HUES48 (cell line): ENCODE measurements around the gene RRP15.

Experiments used
- H3K27ac ChIP-seq: one replicate; pipeline ENCODE4 v1.7.0; 2013; ENCODE audit warnings: low read depth, low read length, inconsistent platforms
- H3K27me3 ChIP-seq: 2 replicates; pipeline ENCODE4 v1.6.1; 2013; ENCODE audit warnings: mild to moderate bottlenecking, low read length; ENCODE audit not compliant: control insufficient read depth, insufficient read depth
- H3K36me3 ChIP-seq: 2 replicates; pipeline ENCODE4 v1.6.1; 2013; ENCODE audit warnings: low read length; ENCODE audit not compliant: control insufficient read depth, insufficient read depth
- H3K4me1 ChIP-seq: 2 replicates; pipeline ENCODE4 v1.6.1; 2013; ENCODE audit warnings: mild to moderate bottlenecking, low read length; ENCODE audit not compliant: control insufficient read depth, insufficient read depth
- H3K4me3 ChIP-seq: 2 replicates; pipeline ENCODE4 v1.5.1; 2013; ENCODE audit warnings: mild to moderate bottlenecking, low read depth, low read length
- H3K9ac ChIP-seq: 2 replicates; pipeline ENCODE4 v1.6.1; 2013; ENCODE audit warnings: mild to moderate bottlenecking, low read depth, low read length, moderate library complexity
- H3K9me3 ChIP-seq: 2 replicates; pipeline ENCODE4 v1.6.1; 2013; ENCODE audit warnings: low read length; ENCODE audit not compliant: control insufficient read depth, insufficient read depth

Gene RRP15

DNA sequence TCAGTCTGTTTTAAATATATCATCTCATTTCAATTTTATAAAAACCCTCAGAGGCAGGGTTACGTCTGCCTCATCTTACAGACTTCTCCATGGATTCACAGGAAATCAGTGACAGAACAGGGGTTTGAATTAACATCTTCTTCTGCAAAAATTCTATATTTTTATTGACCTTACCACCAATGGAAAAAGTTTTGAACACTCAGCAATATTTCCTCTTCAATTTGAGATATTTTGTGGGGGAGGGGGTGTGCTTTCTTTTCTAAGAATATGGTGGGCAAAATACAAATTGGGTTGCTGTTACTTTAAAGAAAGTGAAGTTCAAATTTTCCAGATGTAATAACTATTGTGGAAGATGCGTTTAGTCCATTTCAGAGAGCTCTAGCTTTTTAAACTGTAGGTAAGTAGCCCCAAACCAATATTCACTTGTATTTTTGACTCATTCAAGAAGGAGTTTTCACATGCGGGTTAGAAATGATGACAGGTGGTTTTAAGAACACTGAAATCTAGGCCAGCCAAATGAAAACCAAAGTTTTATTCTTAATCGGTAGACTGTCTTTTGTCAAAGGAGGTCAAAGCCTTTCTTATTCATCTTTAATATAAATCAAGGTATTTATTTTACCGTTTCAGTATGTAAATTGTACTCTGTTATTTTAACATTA lies 77.5 kb downstream of the RRP15 start:
- no peaks in the 10 kb centered on the region for H3K36me3 ChIP-seq
- no peaks in the 10 kb centered on the region for H3K9me3 ChIP-seq
- no peak overlapping the region for H3K4me3 ChIP-seq
- no peak overlapping the region for H3K27ac ChIP-seq
- no peaks in the 10 kb centered on the region for H3K4me1 ChIP-seq
- no peak overlapping the region for H3K9ac ChIP-seq
- no peaks in the 10 kb centered on the region for H3K27me3 ChIP-seq

GRCh38 chr1:218363141-218363540 lies 78.0 kb downstream of the RRP15 start:
- H3K4me1 ChIP-seq = no peaks in the 10 kb centered on the region
- H3K9me3 ChIP-seq = no peaks in the 10 kb centered on the region
- no peaks in the 10 kb centered on the region for H3K27me3 ChIP-seq
- H3K27ac ChIP-seq = no peak overlapping the region
- no peak overlapping the region for H3K9ac ChIP-seq
- H3K4me3 ChIP-seq = no peak overlapping the region
- H3K36me3 ChIP-seq = no peaks in the 10 kb centered on the region

DNA sequence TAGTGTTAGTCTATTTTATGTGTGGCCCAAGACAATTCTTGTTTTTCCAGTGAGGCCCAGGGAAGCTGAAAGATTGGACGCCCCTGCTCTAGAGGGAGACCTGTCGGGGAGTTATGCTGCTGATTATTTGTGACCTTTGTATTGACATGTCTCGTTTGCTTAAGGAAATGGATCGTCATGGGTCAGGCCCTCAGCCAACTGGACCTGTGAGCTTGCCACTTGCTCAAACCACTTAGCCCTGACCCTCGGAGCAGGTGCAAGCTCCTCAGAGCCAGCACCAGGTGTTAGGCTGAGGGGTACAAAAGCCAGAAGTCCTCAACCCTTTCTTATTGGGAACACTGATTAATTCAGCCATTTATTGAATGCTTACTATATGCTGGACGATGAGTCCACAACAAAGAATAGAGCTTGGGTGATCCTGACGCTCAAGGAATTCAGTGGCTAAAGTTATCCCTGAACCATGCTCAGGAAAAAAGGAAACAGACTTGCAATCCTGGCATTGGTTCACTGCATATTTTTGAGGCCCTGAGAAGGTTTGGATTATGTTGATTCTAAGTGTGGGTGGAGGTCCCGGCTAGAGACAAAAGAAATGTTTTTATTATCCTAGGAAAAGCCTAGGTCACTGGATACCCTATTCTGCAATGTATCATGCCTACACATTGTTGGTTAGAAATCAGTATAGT lies 79.1 kb downstream of the RRP15 start:
- Histone ChIP-seq H3K4me1 (no peaks in the 10 kb centered on the region), H3K36me3 (no peaks in the 10 kb centered on the region), H3K27ac (no peak overlapping the region), H3K4me3 (no peak overlapping the region), H3K9me3 (no peaks in the 10 kb centered on the region), H3K9ac (no peak overlapping the region), H3K27me3 (no peaks in the 10 kb centered on the region)

DNA sequence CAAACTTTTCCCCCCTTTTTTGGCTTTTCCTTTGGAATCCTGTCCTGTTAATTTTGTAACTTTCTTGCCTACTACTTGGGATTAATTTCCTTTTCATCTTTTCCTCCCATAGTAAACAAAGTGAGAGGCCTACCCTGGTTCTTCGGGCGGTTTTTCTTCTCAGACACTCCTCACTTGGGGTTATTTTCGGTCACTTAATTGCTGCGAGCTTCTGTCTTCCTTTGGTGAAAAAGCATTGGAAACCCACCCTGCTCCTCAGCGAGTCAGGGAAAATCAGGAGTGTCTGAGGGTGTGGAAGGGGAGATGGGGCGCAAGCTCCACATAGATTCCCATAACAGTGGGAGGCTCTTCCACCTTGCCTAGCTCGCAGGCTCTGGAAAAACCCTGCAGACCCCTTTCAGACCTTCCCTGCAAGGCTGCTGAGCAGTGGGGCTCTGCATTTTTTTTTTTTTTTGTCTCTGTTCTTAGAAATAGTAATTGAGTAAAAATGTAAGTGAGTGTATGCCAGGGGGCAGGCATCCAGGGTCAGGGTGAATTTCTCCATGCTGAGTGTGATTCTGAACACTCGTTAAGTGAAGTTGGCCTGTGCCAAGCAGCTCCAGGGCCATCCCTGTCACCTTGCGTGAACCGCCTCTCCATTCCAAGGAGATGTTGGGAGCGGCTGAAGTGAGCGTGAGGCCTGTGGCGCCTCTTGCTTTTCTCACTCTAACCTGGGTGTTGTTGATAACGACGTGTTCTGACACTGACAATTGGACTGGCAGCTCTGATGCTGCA lies 80.3 kb downstream of the RRP15 start:
- Histone ChIP-seq H3K27me3 (no peaks in the 10 kb centered on the region), H3K36me3 (no peaks in the 10 kb centered on the region), H3K27ac (no peak overlapping the region), H3K4me3 (no peak overlapping the region), H3K9me3 (no peaks in the 10 kb centered on the region), H3K9ac (no peak overlapping the region), H3K4me1 (no peaks in the 10 kb centered on the region)

DNA sequence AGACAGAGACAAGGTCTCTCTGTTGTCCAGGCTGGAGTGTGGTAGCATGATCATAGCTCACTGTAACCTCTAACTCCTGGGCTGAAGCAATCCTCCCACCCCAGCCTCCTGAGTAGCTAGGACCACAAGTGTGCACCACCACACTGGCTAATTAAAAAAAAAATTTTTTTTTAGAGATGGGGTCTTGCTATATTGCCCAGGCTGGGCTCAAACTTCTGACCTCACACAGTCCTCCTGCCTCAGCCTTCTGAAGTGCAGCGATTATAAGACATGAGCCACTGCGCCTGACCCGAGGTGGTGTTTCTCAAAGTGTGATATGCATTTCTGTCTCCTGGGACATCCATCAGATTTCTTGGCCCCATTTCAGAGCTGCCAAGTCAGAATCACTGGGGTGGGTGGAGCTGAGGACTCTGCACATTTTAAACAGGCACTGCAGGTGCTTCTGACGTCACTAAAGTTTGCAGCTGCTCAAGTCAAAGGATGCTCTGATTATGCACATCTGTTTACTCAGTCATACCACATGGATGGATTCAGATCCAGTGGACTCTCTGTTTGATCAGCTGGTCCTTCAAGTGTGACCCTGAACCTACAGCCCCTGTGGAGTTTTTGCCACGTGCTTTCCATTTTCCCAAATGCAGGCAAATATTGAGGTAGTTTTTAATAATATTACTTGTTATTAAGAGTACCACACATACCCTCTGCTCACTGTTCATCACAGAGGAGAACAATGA lies 81.4 kb downstream of the RRP15 start:
- no peaks in the 10 kb centered on the region for H3K27me3 ChIP-seq
- no peak overlapping the region for H3K27ac ChIP-seq
- H3K36me3 ChIP-seq = no peaks in the 10 kb centered on the region
- H3K4me1 ChIP-seq = no peaks in the 10 kb centered on the region
- H3K9ac ChIP-seq = no peak overlapping the region
- no peak overlapping the region for H3K4me3 ChIP-seq
- no peaks in the 10 kb centered on the region for H3K9me3 ChIP-seq

GRCh38 chr1:218367118-218367517 lies 82.0 kb downstream of the RRP15 start:
- no peak overlapping the region for H3K27ac ChIP-seq
- H3K4me3 ChIP-seq = no peak overlapping the region
- no peaks in the 10 kb centered on the region for H3K27me3 ChIP-seq
- no peaks in the 10 kb centered on the region for H3K4me1 ChIP-seq
- no peaks in the 10 kb centered on the region for H3K9me3 ChIP-seq
- no peak overlapping the region for H3K9ac ChIP-seq
- no peaks in the 10 kb centered on the region for H3K36me3 ChIP-seq

DNA sequence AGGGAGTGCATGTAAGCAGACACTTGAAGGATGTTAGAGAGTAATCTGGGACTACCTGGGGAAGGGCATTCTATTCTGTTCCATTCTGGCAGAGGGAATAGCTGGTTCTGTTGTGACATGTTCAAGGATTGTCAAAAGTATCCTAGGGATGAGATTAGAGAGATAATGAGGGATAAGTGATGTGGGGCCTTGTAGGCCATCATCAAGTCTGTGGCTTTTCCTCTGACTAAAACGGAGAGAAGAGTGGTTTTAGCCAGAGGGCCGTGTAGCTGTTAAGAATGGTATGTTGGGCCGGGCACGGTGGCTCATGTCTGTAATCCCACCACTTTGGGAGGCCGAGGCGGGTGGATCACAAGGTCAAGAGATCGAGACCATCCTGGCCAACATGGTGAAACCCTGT lies 83.6 kb downstream of the RRP15 start:
- Histone ChIP-seq H3K4me1 (no peaks in the 10 kb centered on the region), H3K27ac (no peak overlapping the region), H3K9me3 (no peaks in the 10 kb centered on the region), H3K27me3 (no peaks in the 10 kb centered on the region), H3K4me3 (no peak overlapping the region), H3K9ac (no peak overlapping the region), H3K36me3 (no peaks in the 10 kb centered on the region)

DNA sequence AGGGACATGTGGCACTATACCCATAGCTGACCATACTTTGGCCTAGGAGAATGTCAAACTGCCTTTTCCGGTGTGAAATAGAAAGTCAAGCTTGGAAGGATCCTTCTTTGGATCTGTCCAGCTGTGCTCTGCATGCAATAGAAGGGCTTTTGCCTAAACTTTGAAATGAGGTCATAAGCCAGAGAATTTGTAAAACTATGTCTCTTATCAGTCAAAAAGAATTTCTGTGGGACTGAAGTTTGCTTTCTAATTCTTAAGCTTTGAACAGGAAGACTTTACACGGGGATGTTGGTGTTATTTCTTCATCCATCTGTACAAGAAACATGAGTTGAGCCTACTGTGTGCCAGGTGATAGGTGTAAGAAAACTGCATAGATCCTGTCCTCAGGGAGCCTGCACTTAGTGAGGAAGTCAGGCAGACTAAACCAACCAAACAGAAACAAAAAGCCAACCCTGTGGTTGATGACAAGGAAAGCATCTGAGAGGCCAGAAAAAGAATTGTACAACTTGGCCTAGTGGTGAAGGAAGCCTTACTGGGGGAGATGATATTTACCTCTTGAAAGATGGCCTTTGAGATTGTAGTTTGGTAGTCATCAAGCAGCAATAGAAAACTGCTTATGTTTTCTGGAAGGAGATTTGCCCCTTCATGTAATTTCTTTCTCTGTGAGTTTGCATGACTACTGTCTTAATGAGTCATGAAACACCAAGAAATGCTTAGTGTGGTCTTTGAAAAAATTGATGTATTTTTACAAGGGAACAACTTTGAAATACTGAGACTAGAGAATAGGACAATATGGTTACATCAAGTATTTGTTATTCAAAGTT lies 84.8 kb downstream of the RRP15 start:
- Histone ChIP-seq H3K27me3 (no peaks in the 10 kb centered on the region), H3K4me3 (no peak overlapping the region), H3K9ac (no peak overlapping the region), H3K27ac (no peak overlapping the region), H3K36me3 (no peaks in the 10 kb centered on the region), H3K4me1 (no peaks in the 10 kb centered on the region), H3K9me3 (no peaks in the 10 kb centered on the region)

DNA sequence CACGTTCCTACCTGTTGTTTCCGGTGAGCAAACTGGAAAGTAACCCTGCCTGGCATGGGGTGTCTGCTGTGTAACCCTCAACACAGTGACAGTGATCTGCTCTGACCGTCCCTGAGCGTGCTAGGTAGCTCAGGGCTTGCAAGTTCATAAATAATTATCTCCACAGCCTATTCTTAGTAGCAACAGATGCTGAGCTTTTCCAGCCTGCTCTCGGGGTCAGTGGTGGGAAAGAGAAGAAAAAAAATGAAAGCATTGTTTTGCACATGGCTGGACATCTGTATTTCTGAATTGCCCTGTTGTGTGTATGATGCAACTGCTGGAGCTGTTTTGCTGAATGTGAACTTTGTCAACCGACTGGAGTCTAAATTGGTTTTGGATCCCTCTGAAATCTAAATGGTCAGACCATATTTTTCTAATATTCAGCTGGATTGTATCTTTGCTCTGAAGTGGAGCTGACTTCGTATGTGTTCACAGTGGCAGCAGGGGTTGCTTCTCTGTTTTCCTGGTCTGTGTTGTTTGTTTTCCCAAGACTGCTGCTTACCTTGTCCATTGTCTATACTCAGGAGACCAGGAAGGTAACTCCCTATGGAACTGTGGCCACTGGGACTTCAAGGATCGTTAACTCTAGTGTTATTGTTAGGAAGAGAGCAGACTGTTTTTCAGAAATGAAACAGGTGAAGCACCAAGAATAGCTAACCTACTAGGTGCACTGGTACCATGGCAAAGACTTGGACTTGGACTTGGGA lies 87.0 kb downstream of the RRP15 start:
- Histone ChIP-seq H3K4me1 (no peaks in the 10 kb centered on the region), H3K4me3 (no peak overlapping the region), H3K36me3 (no peaks in the 10 kb centered on the region), H3K9me3 (no peaks in the 10 kb centered on the region), H3K27me3 (no peaks in the 10 kb centered on the region), H3K27ac (no peak overlapping the region), H3K9ac (no peak overlapping the region)
